K562 (cell line): ENCODE data around the gene CREB3L4. TPM values are rescaled to one million over a fixed set of nuclear protein-coding genes. Genes with fewer than 3 reads are reported as not detected.

Source experiments
- CHD7 ChIP-seq: fragments of 200-600 bp; sonication (generic); IDR thresholded peaks from one replicate; pipeline ENCODE4 v1.6.1; 2012; ENCODE audit warnings: mild to moderate bottlenecking, low read depth, low read length, inconsistent platforms
- COPS2 ChIP-seq: fragments of 450-650 bp; conservative IDR thresholded peaks from 2 replicates; pipeline ENCODE4 v1.6.1; 2016; ENCODE audit warnings: mild to moderate bottlenecking, moderate library complexity
- HDAC6 ChIP-seq: IDR thresholded peaks from 2 replicates; pipeline ENCODE4 v1.6.1; 2012; ENCODE audit warnings: low read depth, mild to moderate bottlenecking, control low read depth, inconsistent platforms, low read length, moderate library complexity
- ZBTB26 ChIP-seq: fragments of 450-650 bp; formaldehyde crosslinking; IDR thresholded peaks from 2 replicates; pipeline ENCODE4 v1.4.0; 2022; ENCODE audit warnings: missing genetic modification characterization
- polyA plus RNA-seq, 8 experiments: library from polyadenylated mRNA; depleted of rRNA in 4 of 8; stranded (reverse) in 5 of 8; unstranded in 3 of 8; fragments of >200 nt; fragmentation: Nextera tagmentation in 2 of 8; fragmentation: Illumina TruSeq in 1 of 8; extraction: Ambion mirVana in 2 of 8; extraction: Trizol in 1 of 8; gene quantifications; 2 replicates each; pipeline versions ENCODE4 v1.2.1 to v1.2.3, GENCODE V29; 2011 to 2014; ENCODE audit warnings: inconsistent platforms in 1 of 8, missing spikeins in 1 of 8
- total RNA-seq, 7 experiments: library from RNA; depleted of rRNA in 6 of 7; stranded (reverse); fragments of >200 nt in 6 of 7; fragmentation: Illumina TruSeq in 2 of 7; extraction: Trizol in 2 of 7; gene quantifications; 2 replicates each; pipeline versions ENCODE4 v1.2.1 to v1.2.3, GENCODE V29; 2011 to 2021; ENCODE audit warnings: low replicate concordance in 1 of 7
- TF ChIP-seq, protein P1 (sequence below): sonication (generic); formaldehyde crosslinking; IDR thresholded peaks from 2 replicates; pipeline ENCODE4 v1.8.0; 2023; ENCODE audit warnings: mild to moderate bottlenecking, missing genetic modification reagents

Gene CREB3L4
- total and polyA plus RNA-seq, 9 of the 15 experiments (the other 6 are each of a cell fraction or from before 2014, with no cell fraction given), result 9.9 to 18.6 (median 13.9) TPM

DNA sequence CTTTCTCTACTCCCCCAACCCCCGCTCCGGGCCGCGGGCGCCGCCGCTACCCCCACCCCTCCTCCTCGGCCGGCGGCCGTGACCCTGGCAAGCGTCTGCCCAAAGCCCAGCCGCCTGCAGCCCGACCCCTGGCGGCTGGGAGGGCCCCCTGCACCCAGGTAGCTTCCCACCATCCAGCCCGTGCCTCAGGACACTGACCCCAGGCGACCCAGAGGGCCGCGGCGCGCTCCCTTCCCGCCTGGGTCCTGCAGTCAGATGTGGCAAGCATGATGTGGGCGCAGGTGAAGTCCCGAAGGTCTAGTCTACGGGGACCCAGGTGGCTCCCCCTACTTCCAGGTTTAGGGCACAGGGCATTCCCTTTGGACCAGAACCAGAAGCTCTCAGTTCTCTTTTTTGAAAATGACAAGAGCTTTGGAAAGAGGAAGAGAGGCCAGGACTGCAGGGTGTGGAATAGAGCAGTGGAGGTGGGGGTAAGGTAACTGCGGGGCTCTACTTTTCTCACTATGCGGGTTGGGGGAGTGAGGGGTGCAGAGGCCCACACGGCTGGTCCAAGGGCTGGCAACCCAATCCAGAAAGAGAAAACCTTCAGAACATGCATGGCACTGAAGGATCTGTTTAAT is 21.0 kb upstream of the CREB3L4 start, which contains the start of gene DENND4B (continued):
- TF ChIP-seq, protein P1, sequence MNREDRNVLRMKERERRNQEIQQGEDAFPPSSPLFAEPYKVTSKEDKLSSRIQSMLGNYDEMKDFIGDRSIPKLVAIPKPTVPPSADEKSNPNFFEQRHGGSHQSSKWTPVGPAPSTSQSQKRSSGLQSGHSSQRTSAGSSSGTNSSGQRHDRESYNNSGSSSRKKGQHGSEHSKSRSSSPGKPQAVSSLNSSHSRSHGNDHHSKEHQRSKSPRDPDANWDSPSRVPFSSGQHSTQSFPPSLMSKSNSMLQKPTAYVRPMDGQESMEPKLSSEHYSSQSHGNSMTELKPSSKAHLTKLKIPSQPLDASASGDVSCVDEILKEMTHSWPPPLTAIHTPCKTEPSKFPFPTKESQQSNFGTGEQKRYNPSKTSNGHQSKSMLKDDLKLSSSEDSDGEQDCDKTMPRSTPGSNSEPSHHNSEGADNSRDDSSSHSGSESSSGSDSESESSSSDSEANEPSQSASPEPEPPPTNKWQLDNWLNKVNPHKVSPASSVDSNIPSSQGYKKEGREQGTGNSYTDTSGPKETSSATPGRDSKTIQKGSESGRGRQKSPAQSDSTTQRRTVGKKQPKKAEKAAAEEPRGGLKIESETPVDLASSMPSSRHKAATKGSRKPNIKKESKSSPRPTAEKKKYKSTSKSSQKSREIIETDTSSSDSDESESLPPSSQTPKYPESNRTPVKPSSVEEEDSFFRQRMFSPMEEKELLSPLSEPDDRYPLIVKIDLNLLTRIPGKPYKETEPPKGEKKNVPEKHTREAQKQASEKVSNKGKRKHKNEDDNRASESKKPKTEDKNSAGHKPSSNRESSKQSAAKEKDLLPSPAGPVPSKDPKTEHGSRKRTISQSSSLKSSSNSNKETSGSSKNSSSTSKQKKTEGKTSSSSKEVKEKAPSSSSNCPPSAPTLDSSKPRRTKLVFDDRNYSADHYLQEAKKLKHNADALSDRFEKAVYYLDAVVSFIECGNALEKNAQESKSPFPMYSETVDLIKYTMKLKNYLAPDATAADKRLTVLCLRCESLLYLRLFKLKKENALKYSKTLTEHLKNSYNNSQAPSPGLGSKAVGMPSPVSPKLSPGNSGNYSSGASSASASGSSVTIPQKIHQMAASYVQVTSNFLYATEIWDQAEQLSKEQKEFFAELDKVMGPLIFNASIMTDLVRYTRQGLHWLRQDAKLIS, result no peak; the same call in 1 of the 2 replicates
- no peak for TF ChIP-seq ZBTB26 (CRISPR knock-in tag)
- no peak for TF ChIP-seq HDAC6
- TF ChIP-seq COPS2, result no peak
- no peak for TF ChIP-seq CHD7
